ENCODE data around the gene ANTXR1.
A peak's percentile ranks its signal among the peaks of the same experiment; 100 is the strongest.
"Not testable (repeated sequence)": the region's sequence is repeated elsewhere in the genome, so short reads cannot be mapped to it uniquely, and the experiment has no call there.

ANTXR1 gene

GRCh38 chr2:69169655-69170389, 156.8 kb downstream of the ANTXR1 start:
- H3K4me3 ChIP-seq (replicated peaks in 1 of 2; ENCODE audit: low read depth in 2 of 2, low read length in 2 of 2) = no peak overlapping the region
- DNase-seq (ENCODE audit: low read depth in 2 of 2) = no peak
- TF ChIP-seq CTCF (IDR thresholded peaks at IDR 0.05; ENCODE audit: low read depth, low read length) = no peak

- DNase-seq (ENCODE audit: low read depth in 2 of 2) = no peak
- TF ChIP-seq CTCF (IDR thresholded peaks at IDR 0.05; ENCODE audit: low read depth, low read length) = no peak
- H3K4me3 ChIP-seq (replicated peaks in 1 of 2; ENCODE audit: low read depth in 2 of 2, low read length in 2 of 2) = no peak overlapping the region
These were observed 157.7 kb downstream of the ANTXR1 start for GRCh38 chr2:69170661-69171060.

GRCh38 chr2:69171116-69171896, 158.3 kb downstream of the ANTXR1 start:
- TF ChIP-seq CTCF (IDR thresholded peaks at IDR 0.05; ENCODE audit: low read depth, low read length) = no peak
- no peak for DNase-seq (ENCODE audit: low read depth in 2 of 2)
- H3K4me3 ChIP-seq (replicated peaks in 1 of 2; ENCODE audit: low read depth in 2 of 2, low read length in 2 of 2) = no peak overlapping the region

GRCh38 chr2:69171897-69172525, 159.0 kb downstream of the ANTXR1 start:
- DNase-seq (ENCODE audit: low read depth in 2 of 2) = no peak

GRCh38 chr2:69173706-69174105, 160.7 kb downstream of the ANTXR1 start:
- no peak for TF ChIP-seq CTCF (IDR thresholded peaks at IDR 0.05; ENCODE audit: low read depth, low read length)
- no peak overlapping the region for H3K4me3 ChIP-seq (replicated peaks in 1 of 2; ENCODE audit: low read depth in 2 of 2, low read length in 2 of 2)
- DNase-seq (ENCODE audit: low read depth in 2 of 2) = peak in 1 of 2 donors; percentile 40

More at GRCh38 chr2:69171897-69172525, 159.0 kb downstream of the ANTXR1 start:
- no peak overlapping the region for H3K4me3 ChIP-seq (replicated peaks in 1 of 2; ENCODE audit: low read depth in 2 of 2, low read length in 2 of 2)
- no peak for TF ChIP-seq CTCF (IDR thresholded peaks at IDR 0.05; ENCODE audit: low read depth, low read length)

GRCh38 chr2:69174211-69174610, 161.2 kb downstream of the ANTXR1 start:
- DNase-seq (ENCODE audit: low read depth in 2 of 2); H3K4me3 ChIP-seq (replicated peaks in 1 of 2; ENCODE audit: low read depth in 2 of 2, low read length in 2 of 2): not testable (repeated sequence)
